ENCODE data around the gene COL6A3.
A peak's percentile ranks its signal among the peaks of the same experiment; 100 is the strongest.

COL6A3 gene

GRCh38 chr2:237432484-237433092, 18.6 kb upstream of the COL6A3 start:
- DNase-seq = no peak
- Mint-ChIP-seq H3K27me3 (ENCODE audit: low read depth, poor library complexity) (peaks cover 1% of the 10 kb centered on the region), H3K9me3 (no peaks in the 10 kb centered on the region), H3K27ac (peak overlapping the region; percentile 30), H3K4me1 (peaks cover 53% of the 10 kb centered on the region), H3K4me3 (no peak overlapping the region), H3K36me3 (ENCODE audit: low read depth) (no peaks in the 10 kb centered on the region)
- TF ChIP-seq CTCF (IDR thresholded peaks at IDR 0.05) = no peak

GRCh38 chr2:237431837-237432236, 17.9 kb upstream of the COL6A3 start:
- no peak for TF ChIP-seq CTCF (IDR thresholded peaks at IDR 0.05)
- Mint-ChIP-seq H3K4me3 (no peak overlapping the region), H3K9me3 (no peaks in the 10 kb centered on the region), H3K27ac (no peak overlapping the region), H3K36me3 (ENCODE audit: low read depth) (no peaks in the 10 kb centered on the region), H3K27me3 (ENCODE audit: low read depth, poor library complexity) (peaks cover 3% of the 10 kb centered on the region), H3K4me1 (peaks cover 48% of the 10 kb centered on the region)
- DNase-seq = no peak

- Mint-ChIP-seq H3K27ac (no peak overlapping the region), H3K36me3 (ENCODE audit: low read depth) (no peaks in the 10 kb centered on the region), H3K9me3 (no peaks in the 10 kb centered on the region), H3K27me3 (ENCODE audit: low read depth, poor library complexity) (peaks cover 3% of the 10 kb centered on the region), H3K4me1 (peaks cover 47% of the 10 kb centered on the region), H3K4me3 (no peak overlapping the region)
- TF ChIP-seq CTCF (IDR thresholded peaks at IDR 0.05) = no peak
- DNase-seq = no peak
Observed at GRCh38 chr2:237431372-237431771, 17.4 kb upstream of the COL6A3 start.

- Mint-ChIP-seq H3K27ac (no peak overlapping the region), H3K36me3 (ENCODE audit: low read depth) (no peaks in the 10 kb centered on the region), H3K4me3 (no peak overlapping the region), H3K4me1 (peaks cover 42% of the 10 kb centered on the region), H3K27me3 (ENCODE audit: low read depth, poor library complexity) (peaks cover 3% of the 10 kb centered on the region), H3K9me3 (no peaks in the 10 kb centered on the region)
- DNase-seq = no peak
- no peak for TF ChIP-seq CTCF (IDR thresholded peaks at IDR 0.05)
Observed at GRCh38 chr2:237430861-237431260, 16.9 kb upstream of the COL6A3 start.

- Mint-ChIP-seq H3K4me3 (no peak overlapping the region), H3K9me3 (no peaks in the 10 kb centered on the region), H3K36me3 (ENCODE audit: low read depth) (no peaks in the 10 kb centered on the region), H3K27me3 (ENCODE audit: low read depth, poor library complexity) (peaks cover 3% of the 10 kb centered on the region), H3K4me1 (peaks cover 31% of the 10 kb centered on the region), H3K27ac (no peak overlapping the region)
- TF ChIP-seq CTCF (IDR thresholded peaks at IDR 0.05) = no peak
- no peak for DNase-seq
Observed at GRCh38 chr2:237429753-237430152, 15.8 kb upstream of the COL6A3 start.

- H3K36me3 Mint-ChIP-seq (ENCODE audit: low read depth) = no peaks in the 10 kb centered on the region
- no peak overlapping the region for H3K4me3 Mint-ChIP-seq
- no peak for DNase-seq
- H3K27me3 Mint-ChIP-seq (ENCODE audit: low read depth, poor library complexity) = peaks cover 10% of the 10 kb centered on the region
- peaks cover 3% of the 10 kb centered on the region for H3K9me3 Mint-ChIP-seq
- H3K4me1 Mint-ChIP-seq = peaks cover 27% of the 10 kb centered on the region
- H3K27ac Mint-ChIP-seq = no peak overlapping the region
- TF ChIP-seq CTCF (IDR thresholded peaks at IDR 0.05) = no peak
Observed at GRCh38 chr2:237427769-237428506, 14.0 kb upstream of the COL6A3 start.
